Activated CD4-positive, CD25-positive, alpha-beta regulatory T cell (primary cell): ENCODE results near the gene TMX2.

Experiments
- DNase-seq, 4 experiments: peaks; one replicate each; lab custom pipeline; 2025; lab: John Stamatoyannopoulos, UW

Gene TMX2

GRCh38 chr11:57764972-57765371 lies 52.6 kb downstream of the TMX2 start:
- no peak for DNase-seq

GRCh38 chr11:57770793-57771192 lies 58.4 kb downstream of the TMX2 start:
- no peak for DNase-seq

- no peak for DNase-seq
Observed at GRCh38 chr11:57771365-57771764, 59.0 kb downstream of the TMX2 start.

- DNase-seq: no peak
Observed at GRCh38 chr11:57772562-57772961, 60.2 kb downstream of the TMX2 start.

- DNase-seq: no peak
Observed at GRCh38 chr11:57773026-57773598, 60.7 kb downstream of the TMX2 start.

- DNase-seq: no peak
Observed at GRCh38 chr11:57775491-57775890, 63.1 kb downstream of the TMX2 start.

GRCh38 chr11:57776031-57776521 lies 63.7 kb downstream of the TMX2 start:
- no peak for DNase-seq

- DNase-seq: no peak
Observed at GRCh38 chr11:57776577-57777210, 64.3 kb downstream of the TMX2 start.

- no peak for DNase-seq
Observed at GRCh38 chr11:57777969-57778317, 65.5 kb downstream of the TMX2 start.

- DNase-seq: no peak
Observed at GRCh38 chr11:57778318-57779037, 66.1 kb downstream of the TMX2 start.

- no peak for DNase-seq
Observed at GRCh38 chr11:57779276-57779675, 66.9 kb downstream of the TMX2 start.

GRCh38 chr11:57781529-57781943 lies 69.1 kb downstream of the TMX2 start:
- no peak for DNase-seq

GRCh38 chr11:57785072-57785471 lies 72.7 kb downstream of the TMX2 start:
- no peak for DNase-seq

- no peak for DNase-seq
Observed at GRCh38 chr11:57786436-57786835, 74.0 kb downstream of the TMX2 start.

GRCh38 chr11:57787006-57787604 lies 74.7 kb downstream of the TMX2 start:
- DNase-seq: no peak

GRCh38 chr11:57787920-57788702 lies 75.7 kb downstream of the TMX2 start:
- no peak for DNase-seq

GRCh38 chr11:57788703-57789088 lies 76.3 kb downstream of the TMX2 start:
- DNase-seq: no peak
